HG03442 (cell line): ENCODE data around the gene CASTOR1.
A peak's percentile ranks its signal among the peaks of the same experiment; 100 is the strongest.
"Not testable (repeated sequence)": the region's sequence is repeated elsewhere in the genome, so short reads cannot be mapped to it uniquely, and the experiment has no call there.

Source experiments
- ATAC-seq: cut with Tn5 transposase; IDR thresholded peaks from one replicate; pipeline ENCODE4 v1.9.1; 2021; ENCODE audit warnings: mild to moderate bottlenecking, moderate library complexity; ENCODE audit not compliant: unreplicated experiment

Gene CASTOR1

GRCh38 chr22:30289141-30289979, at the start of gene CASTOR1:
CASTOR1 (minus strand) TSS chr22:30289505; CDS start chr22:30289497, 8 bp downstream.
- peak; percentile 62 for ATAC-seq

GRCh38 chr22:30338802-30339201, 49.5 kb upstream of the CASTOR1 start:
- ATAC-seq, result no peak

DNA sequence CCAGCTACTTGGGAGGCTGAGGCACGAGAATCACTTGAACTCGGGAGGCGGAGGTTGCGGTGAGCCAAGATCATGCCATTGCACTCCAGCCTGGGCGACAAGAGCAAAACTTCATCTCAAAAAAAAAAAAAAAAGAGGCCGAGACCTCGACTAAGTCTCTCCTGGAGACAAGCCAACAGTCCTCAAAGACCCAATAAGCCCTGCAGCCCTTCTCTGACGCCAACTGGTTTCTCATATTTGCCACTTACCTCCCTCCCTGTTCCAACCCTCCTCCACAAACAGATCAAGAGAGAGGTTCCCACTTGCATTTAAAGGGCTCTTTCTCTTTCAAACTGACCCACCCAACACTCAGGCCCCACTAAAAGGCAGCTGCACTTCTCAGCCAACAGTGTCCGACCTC, 49.0 kb upstream of the CASTOR1 start:
- not testable (repeated sequence) for ATAC-seq

GRCh38 chr22:30337461-30337778, 48.1 kb upstream of the CASTOR1 start:
- no peak for ATAC-seq

GRCh38 chr22:30336752-30337460, 47.6 kb upstream of the CASTOR1 start:
- no peak for ATAC-seq

DNA sequence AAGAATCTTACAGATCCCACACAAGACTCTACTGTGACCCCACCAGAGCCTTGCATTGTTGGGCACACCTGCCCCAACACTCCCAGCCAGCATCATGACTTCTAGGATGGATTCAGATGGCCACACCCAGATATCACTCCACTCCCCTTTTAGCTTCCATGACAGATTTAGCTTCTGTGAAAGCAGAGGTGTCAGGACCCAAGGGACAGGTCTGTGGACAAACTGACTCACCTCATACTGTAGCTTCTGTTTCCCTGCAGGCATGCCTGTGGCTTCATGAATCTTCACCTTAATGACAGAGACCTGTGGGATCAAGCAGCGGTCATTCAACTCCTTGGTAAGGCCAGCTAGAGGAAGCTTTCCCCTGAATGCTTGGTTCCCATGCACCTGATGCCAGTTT, 45.9 kb upstream of the CASTOR1 start:
- no peak for ATAC-seq

DNA sequence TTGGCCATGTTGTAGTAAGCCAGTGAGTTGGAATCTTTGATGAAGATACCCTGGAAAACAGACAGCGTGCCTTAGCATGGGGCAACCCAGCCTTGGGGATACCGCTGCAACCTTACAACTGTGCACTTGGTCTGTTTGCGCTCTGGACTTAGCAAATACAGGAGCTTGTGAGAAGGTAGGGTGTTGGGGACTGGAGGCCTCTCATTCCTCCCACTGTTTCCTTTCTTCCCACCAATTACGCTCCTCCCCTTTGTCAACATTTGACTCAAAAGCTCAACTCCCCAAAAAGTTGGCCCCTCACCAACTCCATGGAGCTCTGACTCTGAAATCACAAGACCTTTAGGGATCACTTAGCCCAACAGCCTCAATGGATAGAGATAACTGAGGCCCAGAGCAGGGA, 45.3 kb upstream of the CASTOR1 start:
- ATAC-seq, result no peak

DNA sequence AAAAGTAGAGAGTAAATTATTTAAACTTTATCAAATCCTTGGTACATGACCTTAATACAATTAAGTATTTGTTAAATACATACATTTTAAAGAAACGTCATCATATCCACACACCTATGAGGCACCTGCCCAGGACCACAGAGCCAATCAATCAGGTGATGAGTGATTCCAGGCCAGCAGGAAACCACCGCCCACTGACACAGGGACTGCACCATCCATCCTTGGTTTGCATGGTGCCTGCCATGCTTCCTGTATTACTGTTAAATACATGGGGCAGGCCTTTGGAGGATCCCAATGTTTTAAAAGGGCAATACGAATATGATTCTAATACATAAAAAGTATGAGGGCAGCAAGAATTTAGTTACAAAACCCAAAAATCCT, 44.4 kb upstream of the CASTOR1 start:
- no peak for ATAC-seq

- no peak for ATAC-seq
Observed at GRCh38 chr22:30332994-30333706, 43.8 kb upstream of the CASTOR1 start.

DNA sequence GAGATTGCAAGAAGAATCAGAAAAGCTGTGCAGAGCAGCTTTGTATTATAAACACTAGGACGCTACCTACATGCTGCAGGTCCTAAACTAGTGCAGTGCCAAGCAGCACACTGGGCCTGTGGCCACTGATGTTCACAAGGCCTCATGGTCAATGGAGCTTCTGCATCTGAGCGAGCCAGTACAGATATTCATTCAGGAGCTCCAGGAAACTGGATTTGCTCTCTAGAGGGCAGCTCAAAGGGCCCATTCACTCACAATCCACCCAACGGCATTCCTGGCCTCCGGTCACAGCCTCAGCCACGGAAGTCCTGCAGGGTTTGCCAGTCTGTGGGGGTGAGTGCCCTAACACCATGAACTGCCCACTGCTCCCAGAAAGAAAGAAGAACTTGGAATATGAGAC, 43.2 kb upstream of the CASTOR1 start:
- ATAC-seq, result no peak

- ATAC-seq, result no peak
Observed at GRCh38 chr22:30328466-30329049, 39.3 kb upstream of the CASTOR1 start.

DNA sequence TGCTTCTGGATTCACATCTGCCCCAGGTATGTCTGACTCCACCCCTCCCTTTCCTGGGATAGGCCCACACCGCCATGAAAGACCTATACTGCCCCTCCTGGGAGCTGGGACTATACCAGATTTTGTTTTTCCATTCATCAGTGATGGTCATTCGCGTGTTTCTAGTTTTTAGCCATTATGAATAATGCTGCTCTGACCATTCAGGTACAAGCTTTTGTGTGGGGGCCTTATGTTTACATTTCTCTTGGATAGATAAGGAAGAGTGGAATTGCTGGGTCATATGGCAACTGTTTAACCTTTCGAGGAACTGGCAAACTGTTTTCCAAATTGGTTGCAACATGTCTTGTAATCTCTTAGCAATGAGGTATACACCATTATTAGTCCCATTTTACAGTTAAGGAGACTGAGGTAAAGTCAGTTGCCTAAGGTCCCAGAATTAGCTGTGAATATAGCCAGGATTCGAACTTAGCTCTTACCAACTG, 38.6 kb upstream of the CASTOR1 start:
- ATAC-seq, result no peak

DNA sequence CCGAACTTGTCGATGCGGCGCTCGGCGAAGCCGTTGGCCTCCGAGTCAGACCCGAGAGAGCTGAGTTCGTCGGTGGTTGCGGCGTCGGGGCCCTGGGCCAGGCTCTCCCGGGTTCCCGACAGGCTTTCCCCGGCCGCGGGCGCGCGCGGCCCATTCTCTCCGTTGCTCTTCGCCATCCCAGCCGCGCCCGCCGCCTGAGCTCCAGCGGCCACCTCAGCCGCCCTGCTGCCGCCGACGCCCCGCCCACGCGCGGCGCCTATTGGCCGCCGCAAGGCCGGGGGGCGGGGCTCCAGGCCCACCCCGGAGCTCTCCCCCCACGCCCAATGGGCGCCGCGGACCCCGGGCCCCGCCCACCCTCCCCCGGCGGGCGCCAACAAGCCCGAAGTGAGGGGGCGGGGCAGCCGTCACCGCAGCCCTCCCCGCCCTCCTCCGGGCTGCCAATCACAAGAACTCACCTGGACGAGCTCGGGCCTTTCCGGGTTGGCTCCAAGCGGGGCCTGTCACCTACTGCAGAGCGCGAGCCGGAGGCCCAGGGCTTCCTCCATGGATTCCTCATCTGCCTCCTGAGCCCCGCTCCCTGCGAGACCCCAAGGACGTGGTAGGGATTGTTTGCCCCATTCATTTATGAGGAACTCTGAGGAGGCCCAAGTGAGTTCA, 37.5 kb upstream of the CASTOR1 start, which contains the start of gene TBC1D10A:
TBC1D10A (minus strand) TSS at position 236 of the 657 bp plus-strand sequence; CDS start at position 176, 60 bp downstream.
- peak; percentile 78 for ATAC-seq

- ATAC-seq, result peak; percentile 31
Observed at GRCh38 chr22:30326255-30326705, 37.0 kb upstream of the CASTOR1 start.

- no peak for ATAC-seq
Observed at GRCh38 chr22:30325724-30326254, 36.5 kb upstream of the CASTOR1 start.

DNA sequence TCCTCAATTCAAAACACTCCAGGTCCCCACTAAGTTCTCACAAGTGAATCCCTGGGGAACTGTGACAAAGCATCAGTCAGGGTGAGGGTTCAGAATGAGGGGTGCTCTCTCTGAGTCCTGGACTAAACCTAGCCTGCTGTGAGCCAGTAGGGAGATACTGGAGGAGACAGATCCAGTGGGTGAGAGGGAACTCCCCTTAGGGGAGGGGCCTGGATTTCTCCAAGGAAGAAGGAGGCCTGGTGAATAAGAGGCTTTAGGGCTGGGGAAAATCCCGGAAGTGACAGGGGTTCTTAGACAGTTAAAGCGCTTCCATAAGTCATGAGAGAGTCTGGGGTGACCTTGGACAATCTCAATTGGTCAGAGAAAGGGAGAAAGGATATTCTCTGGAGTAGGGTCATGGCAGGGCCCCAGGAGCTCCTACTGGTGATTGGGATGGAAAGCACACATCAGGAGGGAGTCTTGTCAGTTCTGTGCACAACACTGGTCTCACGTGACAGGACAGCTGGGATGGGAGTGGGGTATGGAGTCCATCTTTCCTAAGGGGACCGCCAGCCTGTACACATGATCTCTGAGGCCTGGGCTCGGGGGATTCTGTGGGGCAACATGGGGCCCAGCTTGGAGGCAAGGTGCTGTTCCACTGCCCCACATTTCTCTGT, 35.9 kb upstream of the CASTOR1 start:
- no peak for ATAC-seq

- ATAC-seq, result no peak
Observed at GRCh38 chr22:30324014-30324730, 34.9 kb upstream of the CASTOR1 start.

GRCh38 chr22:30323246-30323645, 33.9 kb upstream of the CASTOR1 start:
- ATAC-seq, result no peak

- ATAC-seq, result no peak
Observed at GRCh38 chr22:30321461-30321860, 32.2 kb upstream of the CASTOR1 start.
